NCI-H82 treated with DMSO at 0.1 percent for 48 hours (cell line): ENCODE measurements around the gene GPR17.
A peak's percentile ranks its signal among the peaks of the same experiment; 100 is the strongest.

Source experiments
- DNase-seq: peaks from one replicate; lab custom pipeline; 2025; ENCODE audit not compliant: unreplicated experiment; lab: John Stamatoyannopoulos, UW

Gene GPR17

DNA sequence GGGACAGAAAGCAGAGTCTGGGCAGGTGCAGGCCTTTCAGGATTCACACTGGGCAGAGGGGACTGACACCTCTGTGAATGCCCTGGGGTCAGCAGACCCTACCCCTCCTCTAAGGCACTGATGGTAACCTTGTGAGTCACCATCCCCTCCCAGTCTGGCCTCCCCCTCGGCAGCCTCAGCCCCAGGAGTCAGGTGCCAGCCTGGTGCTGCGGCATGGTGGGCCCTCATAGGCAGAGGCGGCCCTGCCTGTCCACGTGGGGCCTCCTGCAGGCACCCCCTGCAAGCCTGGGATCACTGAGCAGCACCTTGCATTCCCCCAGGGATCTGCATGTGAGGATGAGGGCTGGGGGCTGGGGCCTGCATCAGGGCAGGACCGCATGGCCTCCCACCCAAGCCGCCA lies 4.8 kb upstream of the GPR17 start:
- DNase-seq, result no peak

- no peak for DNase-seq
Observed at GRCh38 chr2:127641846-127642507, 4.0 kb upstream of the GPR17 start.

DNA sequence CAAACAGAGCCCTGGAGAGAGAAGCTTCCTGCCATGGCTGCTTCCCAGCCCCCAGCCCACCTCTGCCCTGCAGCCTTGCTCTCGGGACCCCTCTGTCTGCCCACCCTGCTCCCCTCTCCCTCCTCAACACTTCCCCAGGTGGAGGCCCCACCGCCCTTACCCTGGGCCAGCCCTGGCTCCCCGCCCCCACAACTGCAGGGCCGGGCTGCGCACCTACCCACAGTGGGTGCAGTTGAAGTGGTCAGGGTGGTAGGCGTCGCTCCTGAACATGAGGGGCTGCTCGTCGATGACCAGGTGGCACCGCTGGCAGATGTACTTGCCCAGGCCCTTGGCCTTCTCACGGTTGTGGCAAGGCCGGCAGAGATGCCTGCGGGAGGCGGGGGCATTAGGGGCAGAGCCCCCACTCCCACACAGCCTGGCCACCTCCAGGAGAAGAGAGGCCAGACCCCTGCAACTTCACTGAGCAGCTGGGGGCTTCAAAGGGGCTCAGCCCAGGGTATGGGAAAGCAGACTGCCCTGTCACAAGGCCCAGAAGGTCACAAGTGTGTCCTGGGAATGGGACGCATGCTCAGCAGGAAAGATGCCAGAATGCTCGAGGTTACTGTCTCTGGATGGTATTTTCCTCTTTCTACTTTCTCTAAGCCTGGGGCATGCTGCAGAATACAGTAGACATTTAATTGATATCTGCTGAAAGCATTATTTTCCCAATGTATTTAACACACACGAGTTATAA lies 3.1 kb upstream of the GPR17 start:
- DNase-seq, result no peak

GRCh38 chr2:127643439-127644065 lies 2.4 kb upstream of the GPR17 start:
- no peak for DNase-seq

DNA sequence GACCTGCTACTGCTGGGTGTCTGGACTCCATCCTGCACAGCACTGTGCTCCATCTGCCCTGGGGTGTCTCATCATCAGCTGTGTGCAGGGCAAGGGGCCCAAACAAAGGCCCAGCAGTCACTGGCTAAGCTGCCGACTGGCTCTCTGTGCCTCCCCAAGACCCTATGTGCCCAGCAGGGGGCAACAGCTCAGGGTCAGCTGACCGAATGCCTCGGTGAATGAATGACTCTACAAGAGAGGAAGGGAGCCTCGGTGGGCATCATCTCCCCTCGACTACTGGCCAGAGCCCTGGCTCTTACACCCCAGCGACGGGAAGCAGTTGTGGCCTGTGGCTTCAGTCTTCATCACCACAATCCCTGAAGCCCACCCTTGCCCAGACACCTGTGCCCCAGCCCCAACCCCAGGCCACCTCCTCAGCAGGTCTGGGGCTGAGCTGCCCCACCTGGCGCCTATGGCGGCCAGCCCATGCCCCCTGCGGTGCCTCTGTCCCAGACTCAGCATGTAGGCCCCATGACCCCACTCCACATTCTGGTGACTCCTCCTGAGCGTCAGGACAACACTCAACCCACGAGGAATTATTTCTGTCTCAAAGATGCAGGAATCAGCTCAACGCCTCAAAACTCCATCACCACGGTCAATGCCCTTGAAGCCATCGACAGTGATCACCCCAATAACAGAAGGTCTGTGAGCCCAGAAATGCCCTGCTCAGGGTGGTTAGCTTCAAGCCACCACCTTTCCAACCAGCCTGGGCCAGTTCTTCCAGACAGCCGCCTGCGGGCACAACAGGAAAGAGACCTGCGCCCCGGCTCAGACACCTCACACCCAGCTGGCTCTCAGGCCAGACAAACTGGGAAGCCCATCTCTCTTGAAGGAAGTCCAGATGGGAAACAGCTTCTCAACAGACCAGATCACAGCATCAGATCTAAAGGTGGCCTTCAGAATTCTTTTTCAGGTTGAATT lies 1.6 kb upstream of the GPR17 start:
- DNase-seq, result no peak

GRCh38 chr2:127645026-127645394 lies 943 bp upstream of the GPR17 start:
- DNase-seq, result no peak

- DNase-seq, result no peak
Observed at GRCh38 chr2:127646487-127647241, 711 bp downstream of the GPR17 start.

DNA sequence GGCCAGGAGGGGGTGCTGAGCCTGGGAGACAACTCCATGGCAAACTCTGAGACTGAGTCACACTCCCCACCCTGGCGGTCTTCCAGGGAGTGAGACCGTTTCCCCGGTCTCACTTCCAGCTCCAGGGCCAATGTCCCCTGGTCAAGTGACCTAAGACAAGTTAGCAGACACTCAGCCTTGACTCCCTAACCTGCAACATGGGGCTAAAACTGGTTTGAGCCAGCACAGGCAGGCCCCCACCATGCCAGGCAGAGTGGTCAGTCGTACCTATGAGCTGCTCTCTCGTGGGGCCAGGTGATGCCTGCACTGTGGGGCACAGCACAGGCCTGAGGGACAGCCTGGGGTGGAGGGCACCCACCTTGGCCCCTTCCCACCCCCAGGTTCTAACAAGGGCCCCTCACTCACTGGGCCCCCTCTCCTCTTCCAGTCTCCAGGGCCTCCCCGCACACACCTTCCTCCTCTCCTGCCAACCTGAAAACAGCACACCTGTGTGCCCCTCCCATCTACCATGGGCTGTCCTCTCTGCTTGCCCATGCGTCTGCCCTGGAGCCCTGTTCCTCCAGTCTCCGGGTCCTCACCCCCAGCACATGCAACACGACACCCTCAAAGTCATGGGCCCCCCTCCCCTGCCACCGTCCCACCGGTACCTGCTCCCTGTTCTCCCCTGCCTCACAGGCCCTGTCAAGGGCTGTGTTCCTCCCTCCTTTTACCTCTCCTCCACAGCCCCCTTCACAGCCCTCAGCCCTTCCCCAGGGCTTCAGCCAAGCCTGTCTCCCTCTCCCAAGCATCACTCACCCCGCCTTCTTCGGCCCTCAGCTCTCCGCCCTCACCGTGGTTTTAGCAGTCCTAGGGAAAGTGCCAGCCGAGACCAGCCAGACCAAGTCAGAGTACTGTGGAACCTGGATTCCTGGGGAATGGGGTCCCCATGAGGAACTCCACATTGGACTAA lies 1.6 kb downstream of the GPR17 start:
- DNase-seq, result no peak

DNA sequence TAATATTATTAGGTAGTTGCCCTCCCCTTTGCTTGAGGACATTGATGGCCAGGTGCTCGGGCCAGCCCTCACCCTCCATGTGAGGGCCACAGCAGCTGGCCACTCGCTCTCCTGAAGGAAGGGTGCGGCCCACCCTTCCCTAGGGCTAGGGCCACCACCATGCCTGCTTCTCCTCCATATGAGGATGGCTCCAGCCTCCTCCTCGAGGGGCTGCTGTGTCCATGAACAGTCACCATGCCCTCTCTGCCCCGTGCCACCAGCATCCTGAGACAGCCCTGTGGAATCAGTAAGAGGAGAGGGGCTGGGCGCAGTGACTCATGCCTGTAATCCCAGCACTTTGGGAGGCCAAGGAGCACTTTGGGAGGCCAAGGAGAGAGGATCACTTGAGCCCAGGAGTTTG lies 2.4 kb downstream of the GPR17 start:
- no peak for DNase-seq

DNA sequence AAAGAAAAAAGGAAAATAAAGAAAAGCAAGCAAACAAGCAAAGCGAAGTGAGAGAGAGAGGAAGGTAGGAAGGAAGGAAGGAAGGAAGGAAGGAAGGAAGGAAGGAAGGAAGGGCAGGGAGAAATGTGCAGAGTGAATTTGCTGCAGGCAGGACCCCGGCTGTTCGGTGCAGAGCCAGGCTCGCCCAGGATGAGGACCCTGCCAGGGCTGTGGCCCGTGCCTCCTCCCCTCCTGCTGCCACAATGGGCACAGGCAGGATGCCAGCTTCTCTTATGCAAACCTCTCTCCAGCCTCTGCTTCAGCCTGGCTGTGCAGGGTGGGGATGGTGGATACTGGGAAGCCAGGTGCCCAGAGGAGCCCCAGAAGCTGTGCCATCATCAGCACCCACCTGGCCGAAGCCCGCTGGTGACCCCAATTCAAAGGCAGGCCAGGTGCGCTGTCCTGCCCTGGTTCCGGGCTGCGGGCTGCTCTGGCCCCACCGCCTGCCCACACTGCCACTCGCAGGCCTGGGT lies 3.2 kb downstream of the GPR17 start:
- DNase-seq, result no peak

- peak; percentile 26 for DNase-seq
Observed at GRCh38 chr2:127649684-127650040, 3.7 kb downstream of the GPR17 start.

DNA sequence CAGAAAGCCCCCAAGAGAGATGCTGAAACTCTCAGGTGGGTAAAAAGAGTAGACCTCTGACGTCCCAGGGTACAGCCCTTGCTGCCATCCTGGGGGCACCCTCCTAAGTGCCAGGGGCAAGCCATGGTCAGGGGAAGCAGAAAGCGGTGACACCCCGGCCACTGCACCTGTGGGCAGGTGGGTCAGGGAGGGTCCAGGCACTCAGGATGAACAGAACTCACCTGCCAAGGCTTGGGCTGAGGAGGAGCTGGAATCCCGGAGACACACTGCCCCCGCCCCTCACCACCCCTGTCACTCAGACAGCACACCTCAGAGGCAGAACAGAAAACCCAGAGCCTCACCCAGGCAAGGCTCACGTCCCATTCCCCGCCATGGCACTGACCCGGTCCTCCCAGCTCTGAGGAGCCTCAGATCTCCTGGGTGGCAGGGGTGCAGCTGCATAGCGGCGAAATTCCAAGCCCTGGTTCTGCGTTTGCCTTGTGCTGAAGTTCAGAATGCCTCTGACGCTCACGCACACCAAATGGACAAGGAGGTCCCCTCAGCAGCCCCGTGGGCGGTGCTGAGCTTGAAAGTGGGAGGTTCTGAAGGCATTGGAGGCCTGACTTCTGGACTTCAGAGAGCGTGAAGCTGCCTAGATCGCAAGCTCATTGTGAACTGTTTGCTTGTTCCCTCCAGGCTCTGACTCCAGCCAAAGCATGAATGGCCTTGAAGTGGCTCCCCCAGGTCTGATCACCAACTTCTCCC lies 4.3 kb downstream of the GPR17 start:
- no peak for DNase-seq

DNA sequence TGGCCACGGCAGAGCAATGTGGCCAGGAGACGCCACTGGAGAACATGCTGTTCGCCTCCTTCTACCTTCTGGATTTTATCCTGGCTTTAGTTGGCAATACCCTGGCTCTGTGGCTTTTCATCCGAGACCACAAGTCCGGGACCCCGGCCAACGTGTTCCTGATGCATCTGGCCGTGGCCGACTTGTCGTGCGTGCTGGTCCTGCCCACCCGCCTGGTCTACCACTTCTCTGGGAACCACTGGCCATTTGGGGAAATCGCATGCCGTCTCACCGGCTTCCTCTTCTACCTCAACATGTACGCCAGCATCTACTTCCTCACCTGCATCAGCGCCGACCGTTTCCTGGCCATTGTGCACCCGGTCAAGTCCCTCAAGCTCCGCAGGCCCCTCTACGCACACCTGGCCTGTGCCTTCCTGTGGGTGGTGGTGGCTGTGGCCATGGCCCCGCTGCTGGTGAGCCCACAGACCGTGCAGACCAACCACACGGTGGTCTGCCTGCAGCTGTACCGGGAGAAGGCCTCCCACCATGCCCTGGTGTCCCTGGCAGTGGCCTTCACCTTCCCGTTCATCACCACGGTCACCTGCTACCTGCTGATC lies 4.9 kb downstream of the GPR17 start:
- no peak for DNase-seq

DNA sequence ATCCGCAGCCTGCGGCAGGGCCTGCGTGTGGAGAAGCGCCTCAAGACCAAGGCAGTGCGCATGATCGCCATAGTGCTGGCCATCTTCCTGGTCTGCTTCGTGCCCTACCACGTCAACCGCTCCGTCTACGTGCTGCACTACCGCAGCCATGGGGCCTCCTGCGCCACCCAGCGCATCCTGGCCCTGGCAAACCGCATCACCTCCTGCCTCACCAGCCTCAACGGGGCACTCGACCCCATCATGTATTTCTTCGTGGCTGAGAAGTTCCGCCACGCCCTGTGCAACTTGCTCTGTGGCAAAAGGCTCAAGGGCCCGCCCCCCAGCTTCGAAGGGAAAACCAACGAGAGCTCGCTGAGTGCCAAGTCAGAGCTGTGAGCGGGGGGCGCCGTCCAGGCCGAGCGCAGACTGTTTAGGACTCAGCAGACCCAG lies 5.4 kb downstream of the GPR17 start:
- no peak for DNase-seq

DNA sequence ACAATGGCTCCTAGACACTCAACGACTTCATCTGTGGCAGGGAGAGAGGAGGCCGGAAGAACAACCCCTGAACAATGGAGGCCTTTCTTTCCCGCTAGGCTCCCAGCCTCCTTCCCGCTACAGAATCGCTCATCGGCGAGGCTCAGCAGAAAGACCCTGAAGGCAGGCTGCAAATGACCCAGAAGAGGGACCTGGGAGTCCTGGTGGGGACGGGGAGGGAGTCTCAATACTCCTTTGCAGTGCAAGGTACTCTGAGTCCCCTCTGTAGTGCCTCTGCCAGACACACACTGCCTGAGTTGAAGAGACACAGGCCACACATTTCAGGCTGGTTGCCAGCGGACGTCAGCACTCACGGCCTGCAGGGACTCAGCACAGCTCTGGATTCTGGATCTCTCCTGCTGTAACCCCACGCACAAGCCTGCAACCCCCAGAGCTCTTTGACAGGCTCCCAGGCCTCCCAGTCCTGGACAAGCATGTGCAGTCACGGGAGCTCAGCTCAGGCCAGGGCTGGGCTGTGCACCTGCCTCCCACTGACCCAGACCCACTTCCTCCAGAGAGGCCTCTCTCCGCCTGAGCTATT lies 6.1 kb downstream of the GPR17 start:
- DNase-seq, result no peak

DNA sequence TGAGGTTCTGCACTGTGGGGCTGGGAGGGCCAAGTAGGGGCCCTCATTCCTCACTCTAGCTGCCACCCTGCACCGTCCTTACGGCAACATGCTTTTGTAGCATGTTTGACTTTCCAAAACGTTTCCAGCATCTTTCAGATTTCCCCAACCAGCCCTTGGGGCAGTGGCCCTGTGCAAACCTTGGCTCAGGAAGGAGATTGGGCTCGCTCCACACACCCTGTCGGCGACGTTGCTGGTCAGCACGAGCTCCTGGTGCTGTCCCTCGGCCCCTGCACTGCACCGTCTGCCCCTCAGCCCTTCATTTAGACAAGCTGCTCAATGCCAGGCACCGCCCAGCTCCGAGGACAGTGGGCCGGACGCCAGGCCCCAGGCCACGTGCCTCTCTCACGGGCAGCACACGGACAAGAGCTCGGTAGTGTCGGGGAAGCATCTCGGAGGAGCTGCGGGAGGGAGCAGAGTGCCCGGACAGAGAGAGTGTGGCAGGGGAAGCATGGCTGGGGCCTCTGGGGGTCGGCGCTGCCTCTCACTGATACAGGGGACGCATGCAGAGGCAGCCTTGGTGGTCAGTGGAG lies 6.9 kb downstream of the GPR17 start:
- no peak for DNase-seq

GRCh38 chr2:127653421-127654083 lies 7.6 kb downstream of the GPR17 start:
- no peak for DNase-seq
